K562 (cell line): ENCODE measurements around the gene FZD10. TPM values are rescaled to one million over a fixed set of nuclear protein-coding genes. Genes with fewer than 3 reads are reported as not detected.

Experiments used
- ATAC-seq: fragments of 200-7000 bp; cut with Tn5 transposase; 3 replicates; pipeline ENCODE4 v1.9.1; 2020; ENCODE audit warnings: moderate library complexity
- BruUV-seq: library from RNA; stranded (reverse); fragments of 400-500 nt; replicated peaks from 2 replicates; lab custom pipeline; 2021; lab: Mats Ljungman, UMichigan
- CTCF ChIA-PET: fragments of 300-600 bp; formaldehyde crosslinking; extraction: SDS; loops from one replicate; lab custom pipeline; 2021; ENCODE audit warnings: low intra/inter-chr PET ratio; lab: Yijun Ruan, JAX
- POLR2A ChIA-PET: fragments of 300-600, 350-650 bp; sonication (Branson Sonifier 250); formaldehyde crosslinking; extraction: SDS; loops from one replicate; lab custom pipeline; 2021; ENCODE audit warnings: antibody characterized with exemption, inconsistent platforms; lab: Yijun Ruan, JAX
- DNase-seq, 4 experiments: peaks; one replicate each; pipeline versions ENCODE4 v3.0.0 to v3.0.0-alpha.2; 2011 to 2018; ENCODE audit warnings: low spot score in 3 of 4, mixed read lengths in 3 of 4; ENCODE audit errors: extremely low read depth in 1 of 4
- FAIRE-seq: peaks from 2 replicates; lab custom pipeline; 2011; peaks lifted over from hg19 to GRCh38; lab: Jason Lieb, UNC
- H2AFZ ChIP-seq: 2 replicates; pipeline ENCODE4 v1.6.0; 2011; ENCODE audit warnings: low read depth, low read length, control low read depth, inconsistent platforms
- H3K27ac ChIP-seq: fragments of 200-600 bp; 3 replicates; pipeline ENCODE4 v1.8.0; 2011; ENCODE audit warnings: low read depth, mild to moderate bottlenecking, control low read depth, inconsistent platforms, low read length, moderate library complexity, mixed read lengths; ENCODE audit errors: extremely low read depth
- H3K27me3 ChIP-seq, 2 experiments: fragments of 300-600 bp in 1 of 2; 2 replicates in 1 of 2; 3 replicates in 1 of 2; pipeline versions ENCODE4 v1.6.0 to v1.8.0; 2011; ENCODE audit warnings: inconsistent platforms in 2 of 2, low read length in 2 of 2, mild to moderate bottlenecking in 1 of 2, mixed read lengths in 1 of 2, moderate library complexity in 1 of 2; ENCODE audit not compliant: control insufficient read depth in 2 of 2, insufficient read depth in 2 of 2
- H3K36me3 ChIP-seq: fragments of 300-600 bp; 3 replicates; pipeline ENCODE4 v1.8.0; 2011; ENCODE audit warnings: mild to moderate bottlenecking, low read length, inconsistent platforms; ENCODE audit not compliant: control insufficient read depth, insufficient read depth
- H3K4me1 ChIP-seq, 2 experiments: fragments of 200-600 bp in 1 of 2; replicated peaks in 1 of 2; 2 replicates in 1 of 2; 3 replicates in 1 of 2; pipeline versions ENCODE4 v1.5.1 to v1.8.0; 2011; ENCODE audit warnings: inconsistent platforms in 2 of 2, low read length in 2 of 2, mild to moderate bottlenecking in 1 of 2, mixed read lengths in 1 of 2, moderate library complexity in 1 of 2; ENCODE audit not compliant: control insufficient read depth in 2 of 2, insufficient read depth in 2 of 2
- H3K4me2 ChIP-seq: 2 replicates; pipeline ENCODE4 v1.6.1; 2011; ENCODE audit warnings: low read length, control low read depth, inconsistent platforms, mixed read lengths; ENCODE audit not compliant: insufficient read depth
- H3K4me3 ChIP-seq: fragments of 200-600 bp; sonication (generic), shearing (Covaris generic); 2 replicates; pipeline ENCODE4 v1.5.1; 2016; ENCODE audit warnings: control low read depth, inconsistent platforms
- H3K79me2 ChIP-seq: fragments of 200-600 bp; 3 replicates; pipeline ENCODE4 v1.8.0; 2011; ENCODE audit warnings: low read length, inconsistent platforms; ENCODE audit not compliant: control insufficient read depth, insufficient read depth
- H3K9ac ChIP-seq, 2 experiments: 2 replicates each; pipeline versions ENCODE4 v1.6.0 to v1.6.1; 2011; ENCODE audit warnings: low read depth in 2 of 2, low read length in 2 of 2, control low read depth in 1 of 2, inconsistent platforms in 1 of 2, mild to moderate bottlenecking in 1 of 2, mixed read lengths in 1 of 2; ENCODE audit not compliant: insufficient read depth in 1 of 2
- H3K9me1 ChIP-seq: one replicate; pipeline ENCODE4 v1.6.0; 2011; ENCODE audit warnings: inconsistent platforms, mild to moderate bottlenecking, low read length, moderate library complexity; ENCODE audit not compliant: control insufficient read depth, insufficient read depth
- H3K9me3 ChIP-seq: replicated peaks from 2 replicates; pipeline ENCODE4 v1.5.1; 2011; ENCODE audit warnings: low read depth, low read length, inconsistent platforms; ENCODE audit not compliant: control insufficient read depth, insufficient read depth
- H4K20me1 ChIP-seq: replicated peaks from 2 replicates; pipeline ENCODE4 v1.6.1; 2011; ENCODE audit warnings: low read length, inconsistent platforms, mixed read lengths; ENCODE audit not compliant: control insufficient read depth, insufficient read depth
- EHMT2 ChIP-seq: fragments of 450-650 bp; IDR thresholded peaks from 2 replicates; pipeline ENCODE4 v1.6.1; 2018; ENCODE audit warnings: antibody characterized with exemption
- FUS ChIP-seq: fragments of 200-400 bp; formaldehyde crosslinking; optimal IDR thresholded peaks from 2 replicates; pipeline ENCODE3; 2017; ENCODE audit warnings: low read depth, low read length
- GMEB1 ChIP-seq: fragments of 250-450 bp; sonication (Bioruptor Pico); IDR thresholded peaks from 2 replicates; pipeline ENCODE4 v1.4.0; 2020; ENCODE audit warnings: mild to moderate bottlenecking
- KLF16 ChIP-seq: IDR thresholded peaks from 2 replicates; pipeline ENCODE4 v1.6.1; 2016; ENCODE audit warnings: antibody characterized with exemption
- MAZ ChIP-seq, 2 experiments: fragments of 450-650 bp in 1 of 2; sonication (generic) in 1 of 2; formaldehyde crosslinking; IDR thresholded peaks in 1 of 2; conservative IDR thresholded peaks in 1 of 2; 2 replicates each; pipeline versions ENCODE4 v1.4.0 to v1.5.0; 2020; ENCODE audit warnings: mild to moderate bottlenecking in 1 of 2, missing genetic modification reagents in 1 of 2
- NFIX ChIP-seq: fragments of 250-450 bp; sonication (Bioruptor Pico); IDR thresholded peaks from 2 replicates; pipeline ENCODE4 v1.4.0; 2020; ENCODE audit warnings: low read depth, mild to moderate bottlenecking, moderate library complexity
- NRF1 ChIP-seq, 2 experiments: fragments of 450-650 bp; IDR thresholded peaks in 1 of 2; conservative IDR thresholded peaks in 1 of 2; 2 replicates each; pipeline ENCODE4 v1.6.1; 2014; ENCODE audit warnings: mild to moderate bottlenecking in 2 of 2
- SNRNP70 ChIP-seq: fragments of 200-400 bp; formaldehyde crosslinking; optimal IDR thresholded peaks from 2 replicates; pipeline ENCODE3; 2017; ENCODE audit warnings: low read depth, low read length
- WGBS: fragments of 100-300 bp; shearing (Covaris generic); methylation state at CpG from one replicate; pipeline ENCODE4 v1.1.6; 2016; ENCODE audit warnings: low coverage, mixed read lengths; ENCODE audit not compliant: insufficient coverage; ENCODE audit errors: missing lambda C conversion rate; 5-methylcytosine and 5-hydroxymethylcytosine counted together
- in situ Hi-C: fragments of 300-500 bp; cut with MboI; formaldehyde crosslinking; loops from 4 replicates; pipeline ENCODE4 v1.15.0; 2018; ENCODE audit warnings: inconsistent platforms, mixed read lengths
- intact Hi-C: fragments of 100-400 bp; cut with micrococcal nuclease; formaldehyde crosslinking; loops from 2 replicates; pipeline ENCODE4 v1.14.2; 2022
- polyA plus RNA-seq, 8 experiments: library from polyadenylated mRNA; depleted of rRNA in 4 of 8; stranded (reverse) in 5 of 8; unstranded in 3 of 8; fragments of >200 nt; fragmentation: Nextera tagmentation in 2 of 8; fragmentation: Illumina TruSeq in 1 of 8; extraction: Ambion mirVana in 2 of 8; extraction: Trizol in 1 of 8; gene quantifications; 2 replicates each; pipeline versions ENCODE4 v1.2.1 to v1.2.3, GENCODE V29; 2011 to 2014; ENCODE audit warnings: inconsistent platforms in 1 of 8, missing spikeins in 1 of 8
- total RNA-seq, 7 experiments: library from RNA; depleted of rRNA in 6 of 7; stranded (reverse); fragments of >200 nt in 6 of 7; fragmentation: Illumina TruSeq in 2 of 7; extraction: Trizol in 2 of 7; gene quantifications; 2 replicates each; pipeline versions ENCODE4 v1.2.1 to v1.2.3, GENCODE V29; 2011 to 2021; ENCODE audit warnings: low replicate concordance in 1 of 7
- TF ChIP-seq, protein P1 (sequence below), 3 experiments: fragments of 200-800 bp in 1 of 3; sonication (Bioruptor generic) in 1 of 3; sonication (generic) in 1 of 3; formaldehyde crosslinking in 1 of 3; IDR thresholded peaks; 2 replicates each; pipeline versions ENCODE4 v1.6.1 to v1.8.0; 2016 to 2022; ENCODE audit warnings: mild to moderate bottlenecking in 2 of 3, missing compliant biosample characterization in 2 of 3, missing genetic modification characterization in 2 of 3, missing genetic modification reagents in 1 of 3

FZD10 gene
- total and polyA plus RNA-seq, 9 of the 15 experiments (the other 6 are each of a cell fraction or from before 2014, with no cell fraction given): not detected

DNA sequence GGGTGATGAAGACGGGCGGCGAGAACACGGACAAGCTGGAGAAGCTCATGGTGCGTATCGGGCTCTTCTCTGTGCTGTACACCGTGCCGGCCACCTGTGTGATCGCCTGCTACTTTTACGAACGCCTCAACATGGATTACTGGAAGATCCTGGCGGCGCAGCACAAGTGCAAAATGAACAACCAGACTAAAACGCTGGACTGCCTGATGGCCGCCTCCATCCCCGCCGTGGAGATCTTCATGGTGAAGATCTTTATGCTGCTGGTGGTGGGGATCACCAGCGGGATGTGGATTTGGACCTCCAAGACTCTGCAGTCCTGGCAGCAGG lies 1.9 kb downstream of the FZD10 start (continued):
- TF ChIP-seq GMEB1 (CRISPR knock-in tag) (no peak), FUS (no peak)
- TF ChIP-seq, all 486 proteins: peak for 0

DNA sequence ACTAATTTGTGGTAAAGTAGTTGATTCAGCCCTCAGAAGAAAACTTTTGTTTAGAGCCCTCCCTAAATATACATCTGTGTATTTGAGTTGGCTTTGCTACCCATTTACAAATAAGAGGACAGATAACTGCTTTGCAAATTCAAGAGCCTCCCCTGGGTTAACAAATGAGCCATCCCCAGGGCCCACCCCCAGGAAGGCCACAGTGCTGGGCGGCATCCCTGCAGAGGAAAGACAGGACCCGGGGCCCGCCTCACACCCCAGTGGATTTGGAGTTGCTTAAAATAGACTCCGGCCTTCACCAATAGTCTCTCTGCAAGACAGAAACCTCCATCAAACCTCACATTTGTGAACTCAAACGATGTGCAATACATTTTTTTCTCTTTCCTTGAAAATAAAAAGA lies 2.7 kb downstream of the FZD10 start:
- Histone ChIP-seq H3K9me3 (no peaks in the 10 kb centered on the region), H3K9ac (no peak overlapping the region), H3K79me2 (no peaks in the 10 kb centered on the region), H3K27ac (no peak overlapping the region), H3K27me3 (peaks cover 2 to 12% of the 10 kb centered on the region in 2 experiments; a peak in 2 of 5 replicates), H2AFZ (no peak overlapping the region), H3K4me2 (no peak overlapping the region)
- BruUV-seq: no TSS peak
- ATAC-seq: no peak
- POLR2A ChIA-PET: no interaction called here
- TF ChIP-seq NRF1 (conservative IDR thresholded peaks at IDR 0.05 in 1 of 2, IDR thresholded peaks at IDR 0.05 in 1 of 2): no peak
- TF ChIP-seq MAZ (CRISPR knock-in tag; conservative IDR thresholded peaks at IDR 0.05 in 1 of 2, IDR thresholded peaks at IDR 0.05 in 1 of 2): no peak
- no peak for TF ChIP-seq KLF16
- no peak for TF ChIP-seq EHMT2
- no peak for TF ChIP-seq NFIX (CRISPR knock-in tag)
- TF ChIP-seq, protein P1, sequence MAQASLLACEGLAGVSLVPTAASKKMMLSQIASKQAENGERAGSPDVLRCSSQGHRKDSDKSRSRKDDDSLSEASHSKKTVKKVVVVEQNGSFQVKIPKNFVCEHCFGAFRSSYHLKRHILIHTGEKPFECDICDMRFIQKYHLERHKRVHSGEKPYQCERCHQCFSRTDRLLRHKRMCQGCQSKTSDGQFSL (CRISPR knock-in tag; IDR thresholded peaks at IDR 0.05): no peak
- TF ChIP-seq, protein P1 (tag; IDR thresholded peaks at IDR 0.05): no peak
- TF ChIP-seq SNRNP70: no peak
- TF ChIP-seq, all 486 proteins: peak for 0
- no peak overlapping the region for H3K4me3 ChIP-seq
- in situ Hi-C loops: no loop called here
- H3K36me3 ChIP-seq: no peaks in the 10 kb centered on the region
- peaks cover 0 to 7% of the 10 kb centered on the region in 2 experiments; a peak in 2 of 5 replicates for H3K4me1 ChIP-seq
- DNase-seq: no peak
- no peaks in the 10 kb centered on the region for H3K9me1 ChIP-seq
- no peaks in the 10 kb centered on the region for H4K20me1 ChIP-seq
- CTCF ChIA-PET: no interaction called here
- intact Hi-C loops: no loop called here
- 0% methylated on average over 5 of the region's 5 CpGs for WGBS
- no peak for FAIRE-seq
